Parathyroid adenoma (tissue), 2 donors: Measurements from ENCODE around the gene IFIT5.

Source experiments
- H2AFZ ChIP-seq: fragments of 300-600 bp; sonication (generic); one replicate; pipeline ENCODE4 v1.7.0; 2017; ENCODE audit warnings: antibody characterized with exemption, mild to moderate bottlenecking
- H3K27ac ChIP-seq: fragments of 300-600 bp; sonication (generic); one replicate; pipeline ENCODE4 v1.7.0; 2017
- H3K27me3 ChIP-seq: fragments of 300-600 bp; sonication (generic); one replicate; pipeline ENCODE4 v1.7.0; 2017; ENCODE audit warnings: low read length; ENCODE audit not compliant: control insufficient read depth, insufficient read depth
- H3K36me3 ChIP-seq: fragments of 300-600 bp; sonication (generic); one replicate; pipeline ENCODE4 v1.7.0; 2017; ENCODE audit warnings: low read length; ENCODE audit not compliant: control insufficient read depth, insufficient read depth
- H3K4me1 ChIP-seq: fragments of 300-600 bp; sonication (generic); one replicate; pipeline ENCODE4 v1.7.0; 2017; ENCODE audit warnings: control low read depth
- H3K4me2 ChIP-seq: fragments of 300-600 bp; sonication (generic); one replicate; pipeline ENCODE4 v1.7.0; 2017; ENCODE audit warnings: low read length
- H3K4me3 ChIP-seq: fragments of 300-600 bp; sonication (generic); one replicate; pipeline ENCODE4 v1.7.0; 2017; ENCODE audit warnings: low read depth, low read length
- H3K79me2 ChIP-seq: fragments of 300-600 bp; sonication (generic); one replicate; pipeline ENCODE4 v1.7.0; 2017; ENCODE audit warnings: control low read depth
- H3K9ac ChIP-seq: fragments of 300-600 bp; sonication (generic); one replicate; pipeline ENCODE4 v1.7.0; 2017; ENCODE audit warnings: mild to moderate bottlenecking
- H3K9me3 ChIP-seq: fragments of 300-600 bp; sonication (generic); one replicate; pipeline ENCODE4 v1.7.0; 2017; ENCODE audit warnings: low read length; ENCODE audit not compliant: control insufficient read depth
- TF ChIP-seq, protein P1 (sequence below): fragments of 300-600 bp; sonication (generic); IDR thresholded peaks from one replicate; pipeline ENCODE4 v1.7.0; 2017; ENCODE audit warnings: antibody characterized with exemption, mild to moderate bottlenecking
- donor health status: primary hyperparathyroidism.

IFIT5 gene

GRCh38 chr10:89421018-89421476 lies 6.7 kb downstream of the IFIT5 start:
- Histone ChIP-seq H2AFZ (no peak overlapping the region), H3K4me3 (no peak overlapping the region), H3K27ac (peak overlapping the region; percentile 79), H3K79me2 (peaks cover 2% of the 10 kb centered on the region), H3K36me3 (no peaks in the 10 kb centered on the region), H3K9me3 (no peaks in the 10 kb centered on the region), H3K4me1 (peaks cover 13% of the 10 kb centered on the region), H3K4me2 (peak overlapping the region; percentile 32), H3K27me3 (no peaks in the 10 kb centered on the region), H3K9ac (no peak overlapping the region)
- TF ChIP-seq, protein P1, sequence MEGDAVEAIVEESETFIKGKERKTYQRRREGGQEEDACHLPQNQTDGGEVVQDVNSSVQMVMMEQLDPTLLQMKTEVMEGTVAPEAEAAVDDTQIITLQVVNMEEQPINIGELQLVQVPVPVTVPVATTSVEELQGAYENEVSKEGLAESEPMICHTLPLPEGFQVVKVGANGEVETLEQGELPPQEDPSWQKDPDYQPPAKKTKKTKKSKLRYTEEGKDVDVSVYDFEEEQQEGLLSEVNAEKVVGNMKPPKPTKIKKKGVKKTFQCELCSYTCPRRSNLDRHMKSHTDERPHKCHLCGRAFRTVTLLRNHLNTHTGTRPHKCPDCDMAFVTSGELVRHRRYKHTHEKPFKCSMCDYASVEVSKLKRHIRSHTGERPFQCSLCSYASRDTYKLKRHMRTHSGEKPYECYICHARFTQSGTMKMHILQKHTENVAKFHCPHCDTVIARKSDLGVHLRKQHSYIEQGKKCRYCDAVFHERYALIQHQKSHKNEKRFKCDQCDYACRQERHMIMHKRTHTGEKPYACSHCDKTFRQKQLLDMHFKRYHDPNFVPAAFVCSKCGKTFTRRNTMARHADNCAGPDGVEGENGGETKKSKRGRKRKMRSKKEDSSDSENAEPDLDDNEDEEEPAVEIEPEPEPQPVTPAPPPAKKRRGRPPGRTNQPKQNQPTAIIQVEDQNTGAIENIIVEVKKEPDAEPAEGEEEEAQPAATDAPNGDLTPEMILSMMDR: no peak

DNA sequence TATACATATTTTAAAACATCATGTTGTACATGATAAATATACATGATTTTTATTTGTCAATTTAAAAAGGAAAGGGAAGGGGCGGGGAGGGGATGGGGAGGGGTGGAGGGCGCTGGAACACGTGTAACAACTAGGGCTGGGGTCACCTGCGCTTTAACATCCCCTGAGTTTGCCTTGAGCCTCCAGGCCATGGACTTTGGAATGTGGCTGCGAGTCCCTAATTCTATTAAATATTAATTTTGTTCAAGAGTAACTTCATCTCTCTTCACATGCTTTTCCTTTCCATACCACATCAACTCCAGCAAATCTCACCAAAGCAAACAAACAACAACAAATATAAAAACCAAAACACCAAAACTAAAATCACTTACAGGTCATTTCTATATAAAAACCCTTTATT lies 10.6 kb downstream of the IFIT5 start:
- Histone ChIP-seq H3K9ac (no peak overlapping the region), H3K9me3 (no peaks in the 10 kb centered on the region), H3K4me3 (no peak overlapping the region), H3K79me2 (no peaks in the 10 kb centered on the region), H3K27ac (no peak overlapping the region), H3K27me3 (no peaks in the 10 kb centered on the region), H3K36me3 (no peaks in the 10 kb centered on the region), H3K4me2 (no peak overlapping the region), H3K4me1 (peaks cover 13% of the 10 kb centered on the region), H2AFZ (no peak overlapping the region)
- TF ChIP-seq, protein P1: no peak

DNA sequence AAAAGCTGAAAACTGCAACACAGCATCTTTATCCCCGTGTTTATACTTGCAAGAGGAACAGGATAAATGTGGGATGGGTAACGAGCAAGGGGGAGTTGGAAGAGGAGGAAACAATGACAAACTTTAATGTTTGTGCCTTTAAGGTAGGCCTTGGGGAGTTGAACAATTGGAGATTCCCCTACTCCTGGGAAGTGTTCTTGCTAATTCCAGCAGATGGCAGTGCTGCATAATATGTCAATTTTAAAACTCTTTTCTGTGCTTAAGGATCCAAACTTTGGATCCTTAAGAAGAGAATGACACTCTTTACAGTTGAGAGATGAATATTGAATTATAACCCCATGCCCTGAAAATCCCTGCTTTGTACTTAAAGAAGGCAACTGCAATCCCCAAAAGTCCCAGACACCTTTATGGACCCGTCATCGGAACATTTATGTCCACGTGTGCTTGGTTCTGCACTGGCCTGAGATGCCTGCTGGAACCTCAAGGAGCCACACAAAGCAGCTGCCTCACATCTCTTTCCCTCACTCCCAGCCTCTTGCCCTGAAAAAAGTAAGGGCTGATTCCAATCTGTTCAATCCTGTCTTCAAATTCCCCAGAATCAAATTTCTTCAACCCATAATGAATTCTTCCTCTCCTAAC lies 12.0 kb downstream of the IFIT5 start:
- Histone ChIP-seq H3K36me3 (no peaks in the 10 kb centered on the region), H3K27me3 (no peaks in the 10 kb centered on the region), H3K4me1 (peaks cover 6% of the 10 kb centered on the region), H3K27ac (no peak overlapping the region), H3K4me3 (no peak overlapping the region), H3K9ac (no peak overlapping the region), H3K79me2 (no peaks in the 10 kb centered on the region), H3K4me2 (no peak overlapping the region), H3K9me3 (no peaks in the 10 kb centered on the region), H2AFZ (no peak overlapping the region)
- TF ChIP-seq, protein P1: peak; percentile 85

GRCh38 chr10:89427629-89428028 lies 13.3 kb downstream of the IFIT5 start:
- TF ChIP-seq, protein P1: no peak
- H3K27ac ChIP-seq: no peak overlapping the region
- no peak overlapping the region for H3K9ac ChIP-seq
- peaks cover 4% of the 10 kb centered on the region for H3K4me1 ChIP-seq
- no peak overlapping the region for H3K4me2 ChIP-seq
- no peak overlapping the region for H3K4me3 ChIP-seq
- H3K79me2 ChIP-seq: no peaks in the 10 kb centered on the region
- no peak overlapping the region for H2AFZ ChIP-seq
- no peaks in the 10 kb centered on the region for H3K36me3 ChIP-seq
- H3K9me3 ChIP-seq: no peaks in the 10 kb centered on the region
- H3K27me3 ChIP-seq: no peaks in the 10 kb centered on the region

- no peak overlapping the region for H3K9ac ChIP-seq
- no peak overlapping the region for H3K27ac ChIP-seq
- no peaks in the 10 kb centered on the region for H3K36me3 ChIP-seq
- H3K4me2 ChIP-seq: no peak overlapping the region
- H3K79me2 ChIP-seq: no peaks in the 10 kb centered on the region
- TF ChIP-seq, protein P1: no peak
- H3K4me3 ChIP-seq: no peak overlapping the region
- peaks cover 4% of the 10 kb centered on the region for H3K4me1 ChIP-seq
- no peak overlapping the region for H2AFZ ChIP-seq
- H3K27me3 ChIP-seq: no peaks in the 10 kb centered on the region
- H3K9me3 ChIP-seq: no peaks in the 10 kb centered on the region
These were observed 14.5 kb downstream of the IFIT5 start for GRCh38 chr10:89428877-89429276.
